Mesodermal cell (in vitro differentiated cells): Measurements from ENCODE around the gene DYRK1A.

Source experiments
- H3K27ac ChIP-seq: 2 replicates; pipeline ENCODE4 v1.7.0; 2013; ENCODE audit warnings: mild to moderate bottlenecking, low read depth, low read length, moderate library complexity; ENCODE audit not compliant: severe bottlenecking
- H3K36me3 ChIP-seq: 2 replicates; pipeline ENCODE4 v1.7.1; 2013; ENCODE audit warnings: mild to moderate bottlenecking, low read length, moderate library complexity; ENCODE audit not compliant: control insufficient read depth, insufficient read depth
- H3K4me1 ChIP-seq: one replicate; pipeline ENCODE4 v1.7.1; 2013; ENCODE audit warnings: mild to moderate bottlenecking, low read length; ENCODE audit not compliant: insufficient read depth, control insufficient read depth, poor library complexity, severe bottlenecking
- H3K4me3 ChIP-seq: 2 replicates; pipeline ENCODE4 v1.7.0; 2013; ENCODE audit warnings: low read length, control low read depth, mild to moderate bottlenecking; ENCODE audit not compliant: insufficient read depth, poor library complexity, severe bottlenecking; ENCODE audit errors: extremely low read depth
- H3K9me3 ChIP-seq: 2 replicates; pipeline ENCODE4 v1.7.1; 2013; ENCODE audit warnings: mild to moderate bottlenecking, low read length, moderate library complexity; ENCODE audit not compliant: control insufficient read depth
- WGBS, 2 experiments: methylation state at CpG; one replicate each; pipeline ENCODE4 v1.1.5; 2013; ENCODE audit warnings: missing lambda C conversion rate in 2 of 2; ENCODE audit not compliant: insufficient coverage in 2 of 2; 5-methylcytosine and 5-hydroxymethylcytosine counted together

Gene DYRK1A

GRCh38 chr21:37421306-37421705, 54.7 kb downstream of the DYRK1A start:
- Histone ChIP-seq H3K4me1 (no peaks in the 10 kb centered on the region), H3K27ac (no peak overlapping the region), H3K4me3 (no peak overlapping the region), H3K36me3 (peaks cover 31% of the 10 kb centered on the region), H3K9me3 (no peaks in the 10 kb centered on the region)
- 95 to 100% methylated on average over 4 of the region's 8 CpGs for WGBS, 2 experiments

GRCh38 chr21:37422382-37422781, 55.8 kb downstream of the DYRK1A start:
- Histone ChIP-seq H3K4me3 (no peak overlapping the region), H3K9me3 (no peaks in the 10 kb centered on the region), H3K27ac (no peak overlapping the region), H3K36me3 (peaks cover 36% of the 10 kb centered on the region), H3K4me1 (no peaks in the 10 kb centered on the region)
- WGBS, 2 experiments = 80 to 100% methylated on average over 1 of the region's 1 CpG

- WGBS, 2 experiments = 43 to 46% methylated on average over 2 of the region's 2 CpGs
- Histone ChIP-seq H3K36me3 (peaks cover 39% of the 10 kb centered on the region), H3K27ac (no peak overlapping the region), H3K4me1 (no peaks in the 10 kb centered on the region), H3K9me3 (no peaks in the 10 kb centered on the region), H3K4me3 (no peak overlapping the region)
Measured at GRCh38 chr21:37423103-37423502, 56.5 kb downstream of the DYRK1A start.

GRCh38 chr21:37424396-37424795, 57.8 kb downstream of the DYRK1A start:
- WGBS, 2 experiments = no CpG with 5 or more reads among the region's 1 CpG
- Histone ChIP-seq H3K36me3 (peaks cover 45% of the 10 kb centered on the region), H3K4me3 (no peak overlapping the region), H3K9me3 (no peaks in the 10 kb centered on the region), H3K4me1 (no peaks in the 10 kb centered on the region), H3K27ac (no peak overlapping the region)

- H3K36me3 ChIP-seq = peaks cover 47% of the 10 kb centered on the region
- H3K4me3 ChIP-seq = no peak overlapping the region
- 100% methylated on average over 2 of the region's 3 CpGs; no CpG with 5 or more reads in 1 of the 2 experiments for WGBS, 2 experiments
- H3K4me1 ChIP-seq = no peaks in the 10 kb centered on the region
- no peaks in the 10 kb centered on the region for H3K9me3 ChIP-seq
- no peak overlapping the region for H3K27ac ChIP-seq
Measured at GRCh38 chr21:37425001-37425400, 58.4 kb downstream of the DYRK1A start.

GRCh38 chr21:37425684-37426083, 59.1 kb downstream of the DYRK1A start:
- H3K27ac ChIP-seq = no peak overlapping the region
- H3K9me3 ChIP-seq = no peaks in the 10 kb centered on the region
- WGBS, 2 experiments = 89% methylated on average over 1 of the region's 2 CpGs; no CpG with 5 or more reads in 1 of the 2 experiments
- H3K4me3 ChIP-seq = no peak overlapping the region
- peaks cover 53% of the 10 kb centered on the region for H3K36me3 ChIP-seq
- H3K4me1 ChIP-seq = no peaks in the 10 kb centered on the region

- Histone ChIP-seq H3K4me3 (no peak overlapping the region), H3K4me1 (no peaks in the 10 kb centered on the region), H3K27ac (no peak overlapping the region), H3K36me3 (peaks cover 56% of the 10 kb centered on the region), H3K9me3 (no peaks in the 10 kb centered on the region)
- no CpG with 5 or more reads among the region's 6 CpGs for WGBS, 2 experiments
Measured at GRCh38 chr21:37427221-37427620, 60.6 kb downstream of the DYRK1A start.

GRCh38 chr21:37429356-37429755, 62.8 kb downstream of the DYRK1A start:
- H3K4me1 ChIP-seq = no peaks in the 10 kb centered on the region
- H3K36me3 ChIP-seq = peaks cover 46% of the 10 kb centered on the region
- H3K27ac ChIP-seq = no peak overlapping the region
- WGBS, 2 experiments = 85 to 100% methylated on average over 1 to 5 of the region's 7 CpGs
- H3K9me3 ChIP-seq = no peaks in the 10 kb centered on the region
- H3K4me3 ChIP-seq = no peak overlapping the region

GRCh38 chr21:37430184-37430821, 63.7 kb downstream of the DYRK1A start:
- WGBS, 2 experiments = 98 to 100% methylated on average over 2 to 6 of the region's 6 CpGs
- no peaks in the 10 kb centered on the region for H3K4me1 ChIP-seq
- H3K4me3 ChIP-seq = no peak overlapping the region
- peaks cover 43% of the 10 kb centered on the region for H3K36me3 ChIP-seq
- H3K9me3 ChIP-seq = no peaks in the 10 kb centered on the region
- H3K27ac ChIP-seq = peak overlapping the region; percentile 13

GRCh38 chr21:37431243-37431642, 64.7 kb downstream of the DYRK1A start:
- H3K36me3 ChIP-seq = peaks cover 34% of the 10 kb centered on the region
- H3K4me1 ChIP-seq = no peaks in the 10 kb centered on the region

GRCh38 chr21:37432710-37433455, 66.3 kb downstream of the DYRK1A start:
- H3K36me3 ChIP-seq = peaks cover 27% of the 10 kb centered on the region
- H3K27ac ChIP-seq = no peak overlapping the region
- no CpG with 5 or more reads among the region's 5 CpGs for WGBS, 2 experiments
- no peak overlapping the region for H3K4me3 ChIP-seq
- H3K9me3 ChIP-seq = no peaks in the 10 kb centered on the region
- H3K4me1 ChIP-seq = no peaks in the 10 kb centered on the region

More at GRCh38 chr21:37431243-37431642, 64.7 kb downstream of the DYRK1A start:
- no peaks in the 10 kb centered on the region for H3K9me3 ChIP-seq
- no peak overlapping the region for H3K27ac ChIP-seq
- H3K4me3 ChIP-seq = no peak overlapping the region
- 78 to 94% methylated on average over 3 to 4 of the region's 4 CpGs for WGBS, 2 experiments
